ENCODE measurements around the gene MYCT1.

GRCh38 chr6:152750694-152751093 lies 53.0 kb downstream of the MYCT1 start, which contains the start of gene VIP:
- TF ChIP-seq CBX3 (IDR thresholded peaks at IDR 0.05; ENCODE audit: low read depth): no peak
- TF ChIP-seq, protein P1, sequence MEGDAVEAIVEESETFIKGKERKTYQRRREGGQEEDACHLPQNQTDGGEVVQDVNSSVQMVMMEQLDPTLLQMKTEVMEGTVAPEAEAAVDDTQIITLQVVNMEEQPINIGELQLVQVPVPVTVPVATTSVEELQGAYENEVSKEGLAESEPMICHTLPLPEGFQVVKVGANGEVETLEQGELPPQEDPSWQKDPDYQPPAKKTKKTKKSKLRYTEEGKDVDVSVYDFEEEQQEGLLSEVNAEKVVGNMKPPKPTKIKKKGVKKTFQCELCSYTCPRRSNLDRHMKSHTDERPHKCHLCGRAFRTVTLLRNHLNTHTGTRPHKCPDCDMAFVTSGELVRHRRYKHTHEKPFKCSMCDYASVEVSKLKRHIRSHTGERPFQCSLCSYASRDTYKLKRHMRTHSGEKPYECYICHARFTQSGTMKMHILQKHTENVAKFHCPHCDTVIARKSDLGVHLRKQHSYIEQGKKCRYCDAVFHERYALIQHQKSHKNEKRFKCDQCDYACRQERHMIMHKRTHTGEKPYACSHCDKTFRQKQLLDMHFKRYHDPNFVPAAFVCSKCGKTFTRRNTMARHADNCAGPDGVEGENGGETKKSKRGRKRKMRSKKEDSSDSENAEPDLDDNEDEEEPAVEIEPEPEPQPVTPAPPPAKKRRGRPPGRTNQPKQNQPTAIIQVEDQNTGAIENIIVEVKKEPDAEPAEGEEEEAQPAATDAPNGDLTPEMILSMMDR (IDR thresholded peaks at IDR 0.05 in 2 of 3, conservative IDR thresholded peaks at IDR 0.05 in 1 of 3; ENCODE audit: borderline replicate concordance in 1 of 3, insufficient read depth in 1 of 3, low read depth in 2 of 3, low read length in 2 of 3): no peak
- TF ChIP-seq ELF1 (IDR thresholded peaks at IDR 0.05; ENCODE audit: borderline replicate concordance, low read depth): no peak
- TF ChIP-seq TCF7L2 (IDR thresholded peaks at IDR 0.05; ENCODE audit: borderline replicate concordance, extremely low read depth, insufficient read depth, insufficient read length): no peak

Measured in HCT116 (cell line).